22Rv1 (cell line): ENCODE data around the gene CPLX1.

ENCODE experiments used
- H3K27ac ChIP-seq: fragments of 450-650 bp; 2 replicates; pipeline ENCODE4 v1.5.1; 2017
- ZFX ChIP-seq: fragments of 450-650 bp; IDR thresholded peaks from 2 replicates; pipeline ENCODE4 v1.6.1; 2017; ENCODE audit warnings: antibody characterized with exemption, borderline replicate concordance
- TF ChIP-seq, protein P1 (sequence below): fragments of 450-650 bp; IDR thresholded peaks from 2 replicates; pipeline ENCODE4 v1.5.1; 2017; ENCODE audit warnings: mild to moderate bottlenecking

CPLX1 gene

DNA sequence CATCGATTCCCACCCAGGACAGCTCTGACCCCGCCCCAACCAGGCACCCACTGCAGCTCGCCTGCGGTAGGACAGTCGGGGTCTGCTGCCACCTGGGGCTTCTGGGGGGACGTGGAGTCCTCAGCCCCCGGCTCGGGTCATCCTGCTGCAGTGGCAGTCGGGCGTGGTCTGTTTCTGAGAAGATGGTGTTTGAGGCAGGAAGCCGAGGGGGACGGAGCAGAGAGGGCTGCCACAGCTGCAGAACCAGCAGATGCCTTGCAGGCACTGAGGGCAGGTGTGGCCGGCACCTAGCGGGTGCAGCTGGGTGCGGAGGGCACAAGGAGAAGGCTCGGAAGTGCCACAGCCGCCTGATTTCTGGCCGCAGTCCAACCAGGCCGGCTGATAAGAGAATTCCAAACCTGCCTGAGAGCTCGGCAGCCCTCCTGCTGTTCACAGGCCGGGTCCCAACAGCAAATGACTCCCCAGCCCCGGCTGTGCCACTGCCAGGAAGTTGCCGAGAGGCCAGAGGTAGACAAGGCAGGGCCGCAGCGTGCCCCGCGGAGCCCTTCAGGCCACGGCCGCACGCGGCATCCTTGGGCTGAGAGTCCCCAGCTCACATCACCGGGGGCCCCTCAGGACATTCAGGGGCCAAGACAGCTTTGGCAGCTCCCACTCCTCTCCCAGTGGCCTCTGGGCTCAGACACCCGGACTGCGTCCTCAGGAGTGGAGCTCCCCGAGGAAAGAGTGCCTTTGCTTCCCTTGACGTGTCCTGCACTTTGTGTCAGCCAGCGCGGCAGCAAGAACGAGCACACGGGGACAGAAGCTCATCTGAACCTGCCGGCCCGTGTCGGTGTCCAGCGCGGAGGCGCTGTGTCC is 9.4 kb upstream of the CPLX1 start:
- H3K27ac ChIP-seq: no peak overlapping the region
- TF ChIP-seq, protein P1, sequence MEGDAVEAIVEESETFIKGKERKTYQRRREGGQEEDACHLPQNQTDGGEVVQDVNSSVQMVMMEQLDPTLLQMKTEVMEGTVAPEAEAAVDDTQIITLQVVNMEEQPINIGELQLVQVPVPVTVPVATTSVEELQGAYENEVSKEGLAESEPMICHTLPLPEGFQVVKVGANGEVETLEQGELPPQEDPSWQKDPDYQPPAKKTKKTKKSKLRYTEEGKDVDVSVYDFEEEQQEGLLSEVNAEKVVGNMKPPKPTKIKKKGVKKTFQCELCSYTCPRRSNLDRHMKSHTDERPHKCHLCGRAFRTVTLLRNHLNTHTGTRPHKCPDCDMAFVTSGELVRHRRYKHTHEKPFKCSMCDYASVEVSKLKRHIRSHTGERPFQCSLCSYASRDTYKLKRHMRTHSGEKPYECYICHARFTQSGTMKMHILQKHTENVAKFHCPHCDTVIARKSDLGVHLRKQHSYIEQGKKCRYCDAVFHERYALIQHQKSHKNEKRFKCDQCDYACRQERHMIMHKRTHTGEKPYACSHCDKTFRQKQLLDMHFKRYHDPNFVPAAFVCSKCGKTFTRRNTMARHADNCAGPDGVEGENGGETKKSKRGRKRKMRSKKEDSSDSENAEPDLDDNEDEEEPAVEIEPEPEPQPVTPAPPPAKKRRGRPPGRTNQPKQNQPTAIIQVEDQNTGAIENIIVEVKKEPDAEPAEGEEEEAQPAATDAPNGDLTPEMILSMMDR: no peak
- no peak for TF ChIP-seq ZFX

DNA sequence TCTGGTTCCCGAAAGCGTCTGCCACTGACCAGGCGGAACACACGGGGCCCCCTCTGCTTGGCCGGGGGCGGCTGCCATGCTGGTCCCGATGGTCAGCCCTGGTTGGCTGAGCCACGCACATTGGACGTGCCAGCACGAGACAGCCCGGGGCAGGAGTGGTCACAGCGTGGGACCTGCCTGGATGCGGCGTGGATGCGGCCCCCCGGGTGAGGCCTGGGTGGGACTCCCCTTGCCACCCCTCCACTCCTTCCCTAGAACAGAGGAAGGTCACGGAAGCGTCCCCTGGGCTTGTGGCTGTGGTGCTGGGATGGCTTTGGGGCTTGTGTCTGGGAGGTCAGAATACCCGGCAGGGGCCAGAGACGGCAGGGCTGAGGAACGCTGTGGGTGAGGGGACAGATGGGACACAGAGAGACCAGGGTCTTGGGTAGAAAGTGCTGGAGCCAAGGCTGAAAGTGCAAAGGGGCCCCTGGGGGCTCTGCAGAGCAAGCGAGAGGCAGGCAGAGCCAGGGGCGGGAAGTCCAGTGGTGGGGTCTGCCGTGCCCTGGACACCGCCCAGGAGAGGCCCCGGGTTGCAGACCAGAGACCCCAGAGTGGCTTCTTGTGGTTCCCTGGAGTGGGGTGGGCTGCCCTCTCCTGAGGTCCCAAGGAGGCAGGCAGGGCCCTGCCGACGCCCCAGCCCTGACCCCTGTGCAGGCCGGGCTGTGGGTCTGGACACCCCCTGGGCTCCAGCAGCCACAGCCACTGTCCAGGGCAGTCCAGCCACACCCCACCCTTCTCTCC is 8.6 kb upstream of the CPLX1 start:
- TF ChIP-seq ZFX: no peak
- TF ChIP-seq, protein P1: no peak
- H3K27ac ChIP-seq: no peak overlapping the region

DNA sequence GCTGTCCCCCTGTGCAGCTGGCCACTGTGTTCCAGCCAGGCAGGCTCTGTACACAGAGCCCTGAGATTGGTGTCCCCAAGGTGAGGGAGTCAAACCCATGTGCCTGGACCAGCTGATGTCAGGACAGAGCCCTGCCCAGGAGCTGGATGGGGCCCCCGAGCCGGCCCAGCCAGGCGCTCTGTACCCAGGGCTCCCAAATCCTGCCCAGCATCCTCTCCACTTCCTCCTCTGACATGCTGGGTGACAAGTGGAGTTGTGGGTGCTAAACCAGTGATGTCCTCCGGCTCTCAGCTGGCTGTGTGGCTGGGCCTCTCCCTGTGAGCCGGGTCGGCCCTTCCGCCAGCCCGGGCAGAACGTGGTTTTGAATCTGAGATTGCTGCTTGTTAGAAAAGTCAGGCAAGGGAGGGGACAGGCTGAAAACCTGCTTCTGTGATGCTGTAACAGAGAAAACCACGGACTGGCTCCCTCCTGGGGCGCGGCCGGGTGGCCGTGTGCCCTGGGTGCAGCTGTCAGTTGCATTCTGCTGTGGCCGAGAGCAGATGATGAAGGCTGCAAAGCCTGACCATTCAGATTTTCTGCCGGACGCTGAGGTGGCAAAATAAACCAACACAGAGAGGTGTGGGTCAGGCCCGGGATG is 7.9 kb upstream of the CPLX1 start:
- no peak overlapping the region for H3K27ac ChIP-seq
- TF ChIP-seq, protein P1: no peak
- no peak for TF ChIP-seq ZFX

DNA sequence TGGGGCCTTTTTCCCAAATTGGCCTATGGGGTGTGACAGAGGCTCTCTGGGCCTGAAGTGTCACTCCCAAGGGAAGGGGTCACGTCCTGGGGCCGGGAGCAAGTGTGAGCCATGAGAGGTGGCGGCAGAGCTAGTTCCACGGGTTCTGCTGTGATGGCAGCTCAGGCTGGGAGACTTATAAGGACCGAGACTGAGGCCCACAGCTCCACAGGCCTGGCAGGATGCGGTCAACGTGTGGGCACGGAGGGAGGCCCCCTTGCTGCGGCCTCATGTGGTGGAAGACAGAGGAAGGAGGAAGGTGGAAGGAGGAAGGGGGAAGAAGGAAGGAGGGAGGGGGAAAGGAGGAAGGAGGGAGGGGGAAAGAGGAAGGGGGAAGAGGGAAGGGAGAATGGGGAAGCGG is 7.2 kb upstream of the CPLX1 start:
- TF ChIP-seq, protein P1: no peak
- no peak for TF ChIP-seq ZFX
- H3K27ac ChIP-seq: no peak overlapping the region

DNA sequence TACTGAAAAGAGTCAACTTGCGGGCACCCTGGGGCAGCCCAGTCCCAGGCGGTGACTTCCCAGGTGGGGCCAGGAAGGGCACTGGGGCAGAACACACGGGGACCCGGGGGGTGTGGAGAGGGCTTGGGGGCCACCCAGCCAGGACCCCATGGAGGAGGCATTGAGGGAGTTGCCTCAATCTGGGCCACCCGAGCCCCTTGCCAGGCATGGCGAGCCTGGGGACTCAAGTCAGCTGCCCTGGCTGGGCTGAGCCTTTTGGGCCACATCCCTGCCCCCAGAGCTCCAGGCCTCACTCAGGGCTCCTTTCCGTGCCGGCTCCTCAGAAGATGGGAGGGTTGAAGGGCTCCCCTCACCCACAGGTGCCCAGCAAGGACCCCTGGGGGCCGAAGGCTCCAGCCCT is 6.6 kb upstream of the CPLX1 start:
- TF ChIP-seq, protein P1: no peak
- TF ChIP-seq ZFX: no peak
- no peak overlapping the region for H3K27ac ChIP-seq

DNA sequence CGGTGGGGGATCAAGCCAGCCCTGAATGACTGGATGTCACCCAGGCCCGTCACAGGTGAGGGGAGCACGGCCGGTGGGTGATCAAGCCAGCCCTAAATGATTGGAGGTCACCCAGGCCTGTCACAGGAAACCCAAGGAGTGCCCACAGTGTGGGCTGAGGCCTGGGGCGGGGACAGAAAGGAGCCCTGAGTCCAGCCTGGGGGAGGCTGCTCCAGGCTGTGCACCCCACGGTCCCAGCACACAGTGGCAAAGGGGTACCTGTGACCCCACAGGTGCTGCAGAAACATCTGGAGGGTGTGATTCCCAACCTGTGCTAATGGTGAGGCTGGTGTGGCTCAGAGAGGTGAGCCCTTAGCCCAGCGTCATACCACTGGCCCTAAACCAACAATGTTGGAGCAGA is 6.2 kb upstream of the CPLX1 start:
- TF ChIP-seq, protein P1: no peak
- TF ChIP-seq ZFX: no peak
- H3K27ac ChIP-seq: no peak overlapping the region

DNA sequence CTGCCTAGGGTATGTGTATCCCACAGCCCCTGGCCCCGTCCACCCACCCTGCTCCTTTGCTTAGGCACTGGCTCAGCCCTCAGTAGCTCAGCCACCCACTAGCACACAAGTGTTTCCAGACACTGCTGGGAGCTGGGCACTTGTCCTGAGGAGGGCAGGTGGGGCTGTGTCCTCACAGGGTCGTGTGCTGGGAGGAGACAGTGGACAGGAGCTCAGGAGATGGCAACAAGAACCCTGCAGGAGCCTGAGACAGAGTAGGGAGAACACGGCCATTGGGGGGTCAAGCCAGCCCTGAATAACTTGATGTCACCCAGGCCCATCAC is 5.5 kb upstream of the CPLX1 start:
- no peak overlapping the region for H3K27ac ChIP-seq
- TF ChIP-seq ZFX: no peak
- TF ChIP-seq, protein P1: no peak
